NCI-H774 (cell line): Measurements from ENCODE around the gene SPPL2B.
"Not testable (repeated sequence)": the region's sequence is repeated elsewhere in the genome, so short reads cannot be mapped to it uniquely, and the experiment has no call there.

ENCODE experiments used
- DNase-seq: peaks from one replicate; lab custom pipeline; 2025; lab: John Stamatoyannopoulos, UW

The SPPL2B gene, protein sequence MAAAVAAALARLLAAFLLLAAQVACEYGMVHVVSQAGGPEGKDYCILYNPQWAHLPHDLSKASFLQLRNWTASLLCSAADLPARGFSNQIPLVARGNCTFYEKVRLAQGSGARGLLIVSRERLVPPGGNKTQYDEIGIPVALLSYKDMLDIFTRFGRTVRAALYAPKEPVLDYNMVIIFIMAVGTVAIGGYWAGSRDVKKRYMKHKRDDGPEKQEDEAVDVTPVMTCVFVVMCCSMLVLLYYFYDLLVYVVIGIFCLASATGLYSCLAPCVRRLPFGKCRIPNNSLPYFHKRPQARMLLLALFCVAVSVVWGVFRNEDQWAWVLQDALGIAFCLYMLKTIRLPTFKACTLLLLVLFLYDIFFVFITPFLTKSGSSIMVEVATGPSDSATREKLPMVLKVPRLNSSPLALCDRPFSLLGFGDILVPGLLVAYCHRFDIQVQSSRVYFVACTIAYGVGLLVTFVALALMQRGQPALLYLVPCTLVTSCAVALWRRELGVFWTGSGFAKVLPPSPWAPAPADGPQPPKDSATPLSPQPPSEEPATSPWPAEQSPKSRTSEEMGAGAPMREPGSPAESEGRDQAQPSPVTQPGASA

DNA sequence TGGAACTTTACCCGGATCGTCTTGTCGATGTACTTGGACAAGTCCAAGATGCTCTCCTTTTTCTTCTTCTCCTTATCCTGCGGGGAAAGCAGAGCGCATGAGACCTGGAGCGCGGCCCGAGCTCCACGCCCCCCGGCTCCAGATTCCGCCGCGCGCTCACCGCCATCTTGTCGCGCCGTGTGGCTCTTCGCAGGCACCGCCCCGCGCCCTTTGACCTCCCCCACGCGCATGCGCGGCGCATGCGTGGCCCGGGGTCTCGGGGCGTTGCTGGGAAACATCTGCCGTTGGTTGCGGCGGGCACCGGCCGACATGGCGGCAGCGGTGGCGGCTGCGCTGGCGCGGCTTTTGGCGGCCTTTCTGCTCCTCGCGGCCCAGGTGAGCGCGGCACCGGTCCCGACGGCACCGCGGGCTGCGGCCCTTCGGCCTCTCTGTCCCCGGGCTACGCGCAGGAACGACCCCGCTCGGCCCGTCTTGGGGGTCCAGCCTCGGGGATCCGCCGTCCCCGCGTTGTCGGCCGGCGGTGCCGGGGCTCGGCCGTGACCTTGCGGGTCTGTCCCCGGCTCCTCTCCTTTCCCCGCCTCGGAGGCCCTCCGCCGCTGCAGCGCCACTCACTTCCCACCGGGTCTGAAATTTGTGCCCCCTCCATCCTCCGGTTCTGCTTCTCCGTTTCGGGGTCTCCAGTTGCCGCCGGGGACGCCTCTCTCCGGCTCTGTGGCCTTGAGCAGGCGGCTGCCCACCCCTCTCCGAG is at the start of gene SPPL2B, which contains the start of gene LSM7:
Gene SPPL2B (plus strand): TSS at position 284 of the 748 bp plus-strand sequence. CDS start 26 bp downstream, at position 310.
Gene LSM7 (minus strand): TSS at position 186 of the 748 bp plus-strand sequence. CDS start 20 bp downstream, at position 166.
- peak; percentile 87 for DNase-seq

DNA sequence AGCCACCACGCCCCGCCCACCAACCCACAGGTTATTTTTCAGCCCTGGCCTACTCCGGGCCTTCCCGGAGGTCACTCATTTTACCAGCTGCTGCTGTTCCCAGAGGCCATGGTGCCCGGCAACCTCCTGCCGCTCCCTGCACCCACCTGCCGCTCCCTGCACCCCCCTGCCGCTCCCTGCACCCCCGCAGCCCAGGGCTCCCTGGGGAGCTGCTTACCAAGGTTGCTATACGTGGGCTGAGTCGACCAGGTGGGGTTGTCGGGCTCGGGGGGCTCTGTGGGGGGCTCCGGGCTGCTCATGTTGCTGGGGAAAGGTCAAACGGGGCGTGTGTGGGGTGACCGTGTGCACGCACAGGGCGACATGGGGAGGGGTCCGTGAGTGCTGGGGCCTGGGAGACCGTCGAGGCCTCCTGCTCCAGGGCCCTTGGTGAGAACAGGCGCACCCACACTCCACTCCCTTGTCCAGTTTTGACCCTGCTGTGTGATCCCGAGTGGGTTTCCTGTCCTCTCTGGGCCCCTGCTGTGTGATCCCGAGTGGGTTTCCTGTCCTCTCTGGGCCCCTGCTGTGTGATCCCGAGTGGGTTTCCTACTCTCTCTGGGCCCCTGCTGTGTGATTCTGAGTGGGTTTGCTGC is 47.7 kb upstream of the SPPL2B start:
- DNase-seq = no peak

DNA sequence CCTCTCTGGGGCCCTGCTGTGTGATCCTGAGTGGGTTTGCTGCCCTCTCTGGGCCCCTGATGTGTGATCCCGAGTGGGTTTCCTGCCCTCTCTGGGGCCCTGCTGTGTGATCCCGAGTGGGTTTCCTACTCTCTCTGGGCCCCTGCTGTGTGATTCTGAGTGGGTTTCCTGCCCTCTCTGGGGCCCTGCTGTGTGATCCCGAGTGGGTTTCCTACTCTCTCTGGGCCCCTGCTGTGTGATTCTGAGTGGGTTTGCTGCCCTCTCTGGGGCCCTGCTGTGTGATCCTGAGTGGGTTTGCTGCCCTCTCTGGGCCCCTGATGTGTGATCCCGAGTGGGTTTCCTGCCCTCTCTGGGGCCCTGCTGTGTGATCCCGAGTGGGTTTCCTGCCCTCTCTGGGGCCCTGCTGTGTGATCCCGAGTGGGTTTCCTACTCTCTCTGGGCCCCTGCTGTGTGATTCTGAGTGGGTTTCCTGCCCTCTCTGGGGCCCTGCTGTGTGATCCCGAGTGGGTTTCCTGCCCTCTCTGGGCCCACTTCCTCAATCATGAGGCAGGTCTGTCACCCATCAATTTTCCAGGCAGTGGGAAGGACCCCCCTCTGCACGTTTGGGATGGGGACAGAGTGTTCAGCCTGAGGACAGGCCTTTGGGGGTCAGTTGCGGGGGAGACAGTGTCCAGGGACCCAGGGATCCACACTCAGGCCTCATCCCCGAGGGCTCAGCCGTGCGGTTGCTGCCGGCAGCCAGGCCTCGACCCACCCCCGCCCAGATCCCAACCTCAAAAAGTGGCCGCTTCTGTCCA is 47.0 kb upstream of the SPPL2B start:
- DNase-seq = not testable (repeated sequence)

DNA sequence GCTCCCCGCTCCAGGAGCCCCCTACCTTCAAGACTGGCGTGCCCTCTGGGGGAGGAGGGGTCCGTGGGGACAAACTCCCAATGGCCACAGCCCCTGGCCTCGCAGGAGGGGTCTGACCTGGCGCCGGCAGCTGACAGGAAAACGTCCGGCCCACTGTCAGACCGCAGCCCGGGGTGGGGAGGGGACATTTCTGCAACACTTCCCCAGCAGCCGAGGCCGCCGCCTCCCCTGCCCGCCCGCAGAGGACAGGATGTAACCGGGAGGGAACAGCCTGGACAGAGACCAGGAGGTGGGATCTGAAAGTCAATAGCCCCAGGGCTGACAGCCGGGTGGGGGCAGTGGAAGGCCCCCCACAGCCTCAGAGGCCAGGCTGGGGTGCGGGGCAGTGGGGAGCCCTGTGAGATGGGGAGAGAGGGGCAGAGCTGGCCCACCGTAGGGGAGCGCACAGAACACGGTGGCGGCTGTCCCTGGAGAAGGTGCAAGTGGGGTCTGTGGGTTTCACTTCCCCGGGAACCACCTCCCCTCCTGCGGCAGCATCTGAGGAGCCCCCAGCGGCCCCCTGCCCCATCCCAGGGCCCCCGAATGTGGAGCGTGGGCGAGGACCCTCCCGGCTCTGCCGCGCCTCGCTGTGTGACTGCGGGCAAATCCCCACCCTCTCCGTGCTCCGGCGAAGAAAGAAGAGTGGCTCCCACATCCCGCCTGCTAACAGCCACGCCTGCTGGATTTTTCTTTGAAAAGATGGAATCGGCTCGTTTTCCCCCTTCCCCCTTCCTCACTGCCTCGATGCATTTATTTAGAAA is 46.2 kb upstream of the SPPL2B start, which contains the start of gene PEAK3:
Gene PEAK3 (minus strand): TSS at position 114 of the 800 bp plus-strand sequence. CDS start 1,244 bp downstream, outside the sequence.
- no peak for DNase-seq

DNA sequence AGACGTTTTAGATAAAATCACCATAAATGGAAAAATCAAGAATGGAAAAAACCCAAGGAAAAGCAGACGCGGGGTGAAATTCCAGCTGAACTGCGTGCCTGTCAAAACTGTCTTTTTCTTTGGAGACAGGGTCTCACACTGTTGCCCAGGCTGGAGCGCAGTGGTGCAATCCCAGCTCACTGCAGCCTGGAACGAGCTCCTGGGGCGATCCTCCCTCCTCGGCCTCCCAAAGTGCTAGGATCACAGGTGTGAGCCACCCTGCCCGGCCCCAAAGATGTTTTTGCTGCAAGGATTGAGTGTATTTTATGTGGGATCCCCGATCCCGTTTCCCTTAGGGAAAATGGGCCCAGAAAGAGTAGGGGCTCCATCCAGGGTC is 45.6 kb upstream of the SPPL2B start:
- no peak for DNase-seq

DNA sequence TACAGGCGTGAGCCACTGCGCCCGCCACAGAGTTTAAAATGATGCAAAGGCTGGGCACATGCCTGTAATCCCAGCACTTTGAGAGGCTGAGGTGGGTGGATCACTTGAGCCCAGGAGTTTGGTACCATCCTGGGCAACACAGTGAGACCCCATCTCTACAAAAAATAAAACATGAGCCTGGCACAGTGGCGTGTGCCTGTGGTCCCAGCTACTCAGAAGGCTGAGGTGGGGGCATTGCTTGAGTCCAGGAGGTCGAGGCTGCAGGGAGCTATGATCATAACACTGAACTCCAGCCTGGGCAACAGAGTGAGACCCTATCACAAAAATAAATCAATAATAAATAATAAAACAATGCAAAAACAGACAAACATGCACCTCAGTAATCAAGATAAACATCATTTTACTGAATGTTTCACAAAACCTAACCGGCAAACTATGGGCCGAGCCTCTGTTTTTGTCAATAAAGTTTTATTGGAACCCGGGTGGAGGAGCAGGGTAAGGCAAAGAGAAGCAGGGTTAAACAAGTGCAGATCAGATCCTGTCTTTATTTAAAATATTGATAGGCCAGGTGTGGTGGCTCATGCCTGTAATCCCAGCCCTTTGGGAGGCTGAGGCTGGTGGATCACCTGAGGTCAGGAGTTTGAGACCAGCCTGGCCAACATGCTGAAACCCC is 44.5 kb upstream of the SPPL2B start:
- DNase-seq = no peak

DNA sequence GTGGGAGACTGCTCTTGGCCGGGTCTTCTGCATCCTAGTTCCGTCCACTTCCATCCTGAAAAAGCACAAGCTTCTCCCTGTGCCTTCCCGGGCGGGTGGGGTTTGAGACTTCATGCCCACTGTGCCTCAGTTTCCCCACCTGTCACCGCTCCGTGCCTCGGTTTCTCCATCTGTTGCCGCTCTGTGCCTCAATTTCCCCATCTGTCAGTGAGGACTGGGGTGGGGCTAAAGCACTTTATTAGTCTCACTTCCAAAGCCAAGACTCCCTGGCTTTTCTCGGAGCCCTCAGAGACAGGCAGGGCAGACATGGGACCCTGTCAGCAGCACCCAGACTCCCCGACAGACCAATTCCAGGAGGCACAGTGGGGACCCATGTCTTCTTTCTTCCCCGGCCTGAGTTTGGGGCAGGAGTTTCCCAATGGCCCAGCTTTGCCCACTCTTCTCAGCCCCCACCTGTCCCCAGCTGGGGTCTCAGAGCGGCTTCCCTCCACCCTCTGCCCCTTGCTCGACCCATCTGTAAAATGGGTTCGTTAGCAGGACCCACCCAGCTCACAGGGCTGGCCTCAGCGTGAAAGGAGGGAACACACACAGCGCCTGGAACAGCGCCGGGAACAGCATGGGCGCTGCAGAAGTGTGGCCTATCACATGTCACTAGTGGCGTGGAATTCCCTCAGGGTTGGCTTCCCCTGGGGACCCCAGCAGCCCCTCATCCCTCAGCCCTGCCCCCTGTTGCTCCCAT is 41.9 kb upstream of the SPPL2B start:
- no peak for DNase-seq

DNA sequence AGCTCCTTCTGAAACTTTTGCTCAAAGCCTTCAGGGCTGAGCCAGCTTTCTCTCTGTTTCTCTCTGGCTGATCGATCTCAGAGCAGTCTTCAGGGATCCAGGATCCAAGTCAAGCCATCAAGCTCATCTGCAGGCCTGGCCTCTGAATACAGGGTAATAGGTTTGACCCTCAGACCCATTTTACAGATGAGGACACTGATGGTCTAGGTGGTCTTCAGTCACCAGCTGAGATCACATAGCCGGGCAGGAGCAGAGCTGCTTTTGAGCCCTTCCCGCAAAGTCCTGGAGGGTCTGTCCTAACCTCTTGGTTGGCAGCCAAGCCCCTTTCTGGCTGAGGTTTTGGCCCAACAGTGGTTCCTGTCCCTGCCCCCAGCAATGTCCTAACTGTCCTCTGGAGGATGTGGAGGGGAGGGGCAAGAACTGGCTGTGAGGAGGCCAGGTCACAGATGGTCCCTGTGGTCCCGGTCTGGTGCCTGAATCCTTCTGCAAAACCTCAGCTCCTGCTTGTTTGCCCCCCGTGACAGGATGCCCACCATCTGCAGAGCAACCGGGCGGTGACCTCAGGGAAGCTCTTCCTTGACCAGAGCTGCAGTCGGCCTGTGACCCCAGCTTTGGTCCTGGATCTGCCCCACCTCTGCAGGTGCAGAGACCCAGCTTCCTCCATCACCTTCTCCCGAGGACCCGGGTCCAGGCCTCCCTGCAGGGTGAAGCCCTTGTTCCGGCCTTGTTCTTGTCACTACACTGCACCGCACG is 40.7 kb upstream of the SPPL2B start:
- DNase-seq = no peak

DNA sequence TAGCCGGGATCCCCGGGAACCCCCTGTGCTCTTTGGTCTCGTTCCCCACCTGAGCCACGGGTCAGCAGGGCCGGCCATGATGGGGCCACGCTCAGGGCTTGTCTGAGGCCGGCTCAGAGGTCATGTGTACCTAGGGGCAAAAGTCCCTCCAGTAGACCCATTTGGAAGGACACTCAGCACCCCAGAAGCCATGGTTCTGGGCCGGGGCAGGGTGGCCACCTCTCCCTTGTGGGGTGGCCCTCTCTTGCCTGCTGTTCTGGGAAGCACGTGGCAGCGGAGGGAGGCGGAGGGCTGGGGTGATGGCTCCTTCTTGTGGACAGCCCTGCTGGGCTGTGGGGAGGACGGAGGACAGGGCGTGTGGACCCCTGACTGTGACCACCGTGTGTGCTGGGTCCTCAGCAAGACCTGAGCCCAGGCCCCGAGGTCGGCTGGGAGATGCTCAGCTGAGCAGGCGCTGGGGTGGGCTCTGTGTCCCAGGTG is 40.1 kb upstream of the SPPL2B start:
- DNase-seq = no peak

DNA sequence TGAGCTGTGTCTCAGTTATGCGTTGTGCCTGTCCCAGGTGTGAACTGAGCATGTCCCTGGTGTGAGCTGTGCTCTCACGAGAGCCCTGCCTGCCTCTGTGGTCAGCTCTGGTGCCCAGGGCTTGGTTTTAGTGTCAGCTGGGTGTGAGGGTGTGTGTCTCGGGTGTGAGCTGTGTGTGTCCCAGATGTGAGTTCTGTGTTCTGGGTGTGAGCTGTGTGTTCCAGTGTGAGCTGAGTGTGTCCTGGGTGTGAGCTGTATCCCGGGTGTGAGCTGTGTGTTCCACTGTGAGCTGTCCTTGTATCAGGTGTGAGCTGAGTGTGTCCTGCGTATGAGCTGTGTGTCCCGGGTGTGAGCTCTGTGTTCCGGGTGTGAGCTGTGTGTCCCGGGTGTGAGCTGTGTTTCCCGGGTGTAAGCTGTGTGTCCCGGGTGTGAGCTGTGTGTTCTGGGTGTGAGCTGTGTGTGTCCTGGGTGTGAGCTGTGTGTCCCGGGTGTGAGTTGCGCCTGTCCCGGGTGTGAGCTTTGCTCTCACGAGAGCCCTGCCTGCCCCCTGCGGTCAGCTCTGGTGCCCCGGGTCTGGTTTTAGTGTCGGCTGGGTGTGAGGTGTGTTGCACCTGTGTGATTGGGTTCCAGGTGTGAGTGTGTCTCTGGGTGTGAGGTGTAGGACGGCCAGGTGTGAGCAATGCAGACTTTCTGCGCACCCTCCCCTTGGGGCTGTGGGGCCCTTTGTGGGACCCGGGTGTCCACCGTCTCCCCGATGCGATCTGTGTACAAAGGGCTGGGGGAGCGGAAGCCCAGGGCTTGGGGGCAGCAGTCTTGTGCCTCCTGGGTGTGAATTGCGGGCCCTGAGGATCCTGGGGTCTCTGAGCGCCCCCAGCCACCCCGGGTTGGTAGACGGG is 39.4 kb upstream of the SPPL2B start:
- no peak for DNase-seq

DNA sequence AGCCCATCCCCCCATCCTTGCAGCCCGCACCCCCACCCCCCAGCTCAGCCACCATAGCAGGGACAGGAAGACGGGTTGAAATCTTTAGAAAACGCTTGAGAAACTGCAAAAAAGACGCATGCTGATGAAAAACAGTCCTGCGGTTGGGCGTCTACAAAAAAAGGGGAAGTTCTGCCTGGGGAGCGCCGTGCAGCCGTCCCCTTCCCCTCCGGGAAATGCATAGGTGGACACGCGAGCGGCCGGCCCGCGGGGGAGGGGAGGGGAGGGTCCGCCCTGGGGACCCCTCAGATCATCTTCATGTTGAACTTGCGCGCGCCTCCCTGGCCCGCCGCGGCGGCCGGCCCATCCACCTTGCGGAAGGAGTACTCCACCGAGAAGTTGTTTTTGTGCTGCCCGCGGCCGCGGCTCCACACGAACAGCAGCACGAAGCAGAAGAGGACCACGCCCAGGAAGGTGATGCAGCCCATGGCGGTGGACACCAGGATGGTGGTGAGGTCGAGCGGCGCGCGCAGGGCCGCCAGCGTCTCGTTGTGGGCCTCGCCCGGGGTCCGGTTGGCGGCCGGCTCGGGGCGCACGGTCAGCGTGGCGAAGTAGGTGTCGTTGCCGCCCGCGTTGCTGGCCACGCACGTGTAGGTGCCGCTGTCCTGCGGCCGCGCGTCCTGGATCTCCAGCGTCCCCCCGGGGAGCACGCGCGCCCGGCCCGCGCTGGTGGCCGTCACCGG is 38.6 kb upstream of the SPPL2B start:
- DNase-seq = no peak

DNA sequence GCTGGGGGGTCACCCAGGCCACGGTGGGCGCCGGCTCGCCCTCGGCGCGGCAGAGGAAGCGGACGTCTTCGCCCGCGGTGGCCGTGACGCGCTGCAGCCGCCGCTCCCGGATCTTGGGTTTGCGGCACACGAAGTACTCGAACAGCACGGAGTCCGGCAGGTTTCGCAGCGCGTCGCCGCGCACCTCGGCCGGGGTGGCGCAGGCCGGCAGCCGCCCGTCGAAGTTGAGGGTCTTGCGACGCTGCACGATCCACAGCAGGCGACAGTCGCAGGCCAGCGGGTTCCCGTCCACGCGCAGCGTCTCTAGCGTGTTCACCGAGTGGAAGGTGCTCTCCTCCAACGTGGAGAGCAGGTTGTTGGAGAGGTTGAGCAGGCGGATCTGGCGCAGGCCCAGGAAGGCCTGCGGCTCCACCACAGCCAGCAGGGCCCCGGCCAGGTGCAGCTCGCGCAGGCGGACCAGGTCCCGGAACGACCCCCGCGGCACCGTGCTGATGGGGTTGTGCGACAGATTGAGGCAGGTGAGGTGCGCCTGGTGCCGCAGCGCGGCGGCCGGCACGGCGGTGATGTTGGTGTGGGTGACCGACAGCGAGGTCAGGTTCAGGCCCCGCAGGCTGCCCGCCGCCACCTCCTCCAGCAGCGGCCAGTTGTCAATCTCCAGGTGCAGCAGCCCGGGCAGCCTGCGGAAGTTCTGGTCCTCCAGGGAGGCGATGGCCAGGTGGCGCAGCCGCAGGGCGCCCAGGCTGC is 37.9 kb upstream of the SPPL2B start:
- DNase-seq = no peak

DNA sequence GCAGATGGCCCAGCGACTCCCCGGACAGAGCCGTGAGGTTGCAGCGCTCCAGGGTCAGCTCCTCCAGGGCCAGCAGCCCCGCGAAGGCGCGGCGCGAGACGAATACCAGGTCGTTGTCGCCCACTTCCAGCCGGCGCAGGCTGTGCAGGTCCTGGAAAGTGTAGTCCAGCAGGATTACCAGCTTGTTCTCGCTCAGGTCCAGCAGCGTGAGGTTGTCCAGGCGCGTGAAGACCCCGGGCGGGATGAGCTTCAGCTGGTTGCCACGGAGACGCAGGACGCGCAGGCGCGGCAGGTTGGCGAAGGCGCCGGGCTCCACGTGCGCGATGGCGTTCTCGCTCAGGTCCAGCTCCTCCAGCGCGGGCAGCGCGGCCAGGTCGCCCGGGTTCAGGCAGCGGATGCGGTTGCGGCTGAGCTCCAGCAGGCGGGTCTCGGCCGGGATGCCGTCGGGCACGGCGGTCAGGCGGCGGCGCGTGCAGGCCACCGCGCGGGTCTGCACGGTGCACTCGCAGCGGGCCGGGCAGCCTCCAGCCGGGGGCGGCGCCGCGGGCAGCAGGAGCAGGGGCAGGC is 37.2 kb upstream of the SPPL2B start:
- DNase-seq = no peak

DNA sequence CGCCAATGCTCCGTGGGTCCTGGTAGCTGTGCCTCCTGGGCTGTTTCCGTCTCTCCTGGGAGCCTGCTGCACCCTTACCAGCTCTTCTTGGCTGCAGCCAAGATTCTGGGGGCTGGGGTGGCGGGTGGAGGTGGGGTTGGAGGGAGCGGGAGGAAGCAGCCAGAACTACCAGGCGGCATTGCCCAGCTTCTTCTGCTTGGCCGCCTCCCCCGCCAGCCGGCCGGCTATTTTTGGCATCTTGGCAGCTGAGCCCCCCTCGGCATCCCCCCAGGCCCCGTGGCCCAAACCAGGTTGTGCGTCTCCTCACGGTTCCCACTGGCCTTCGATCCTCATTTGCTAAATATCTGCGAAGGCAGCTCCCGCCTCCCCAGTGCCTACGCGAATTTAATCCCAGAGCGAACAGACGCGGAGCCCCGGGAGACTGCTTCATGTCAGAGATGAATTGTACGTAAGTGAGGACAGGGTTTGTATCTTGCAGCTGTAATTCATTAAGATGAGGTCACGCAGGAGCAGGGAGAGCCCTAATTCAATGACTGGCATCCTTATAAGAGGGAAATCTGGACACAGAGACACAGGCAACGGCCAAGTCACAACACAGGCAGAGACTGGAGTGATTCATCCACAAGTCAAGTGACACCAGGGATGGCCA is 33.7 kb upstream of the SPPL2B start:
- no peak for DNase-seq

DNA sequence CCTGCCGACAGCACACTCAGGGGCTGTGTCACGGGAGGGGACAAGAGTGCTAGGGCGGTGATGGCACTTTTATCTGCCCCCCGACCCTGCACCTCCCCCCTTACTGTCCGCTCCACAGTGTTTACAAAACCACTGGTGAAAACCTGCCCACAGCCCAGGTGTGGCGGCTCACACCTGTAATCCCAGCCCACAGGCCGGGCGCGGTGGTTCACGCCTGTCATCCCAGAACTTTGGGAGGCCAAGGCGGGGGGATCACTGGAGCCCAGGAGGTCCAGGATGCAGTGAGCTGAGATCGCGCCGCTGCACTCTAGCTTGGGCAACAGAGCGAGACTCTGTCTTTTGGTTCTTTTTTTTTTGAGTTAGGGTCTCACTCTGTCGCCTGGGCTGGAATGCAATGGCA is 32.3 kb upstream of the SPPL2B start:
- no peak for DNase-seq
